MM.1S (cell line): ENCODE measurements around the gene MSI2.

ENCODE experiments used
- EZH2 ChIP-seq: fragments of 300-600 bp; sonication (generic); optimal IDR thresholded peaks from 2 replicates; pipeline ENCODE3; 2017; ENCODE audit warnings: low read depth, mild to moderate bottlenecking, antibody characterized with exemption, low read length, mixed read lengths
- TF ChIP-seq, protein P1 (sequence below): fragments of 300-600 bp; sonication (generic); IDR thresholded peaks from 2 replicates; pipeline ENCODE4 v1.5.1; 2016; ENCODE audit warnings: antibody characterized with exemption, low read length, mixed read lengths

- TF ChIP-seq, protein P1, sequence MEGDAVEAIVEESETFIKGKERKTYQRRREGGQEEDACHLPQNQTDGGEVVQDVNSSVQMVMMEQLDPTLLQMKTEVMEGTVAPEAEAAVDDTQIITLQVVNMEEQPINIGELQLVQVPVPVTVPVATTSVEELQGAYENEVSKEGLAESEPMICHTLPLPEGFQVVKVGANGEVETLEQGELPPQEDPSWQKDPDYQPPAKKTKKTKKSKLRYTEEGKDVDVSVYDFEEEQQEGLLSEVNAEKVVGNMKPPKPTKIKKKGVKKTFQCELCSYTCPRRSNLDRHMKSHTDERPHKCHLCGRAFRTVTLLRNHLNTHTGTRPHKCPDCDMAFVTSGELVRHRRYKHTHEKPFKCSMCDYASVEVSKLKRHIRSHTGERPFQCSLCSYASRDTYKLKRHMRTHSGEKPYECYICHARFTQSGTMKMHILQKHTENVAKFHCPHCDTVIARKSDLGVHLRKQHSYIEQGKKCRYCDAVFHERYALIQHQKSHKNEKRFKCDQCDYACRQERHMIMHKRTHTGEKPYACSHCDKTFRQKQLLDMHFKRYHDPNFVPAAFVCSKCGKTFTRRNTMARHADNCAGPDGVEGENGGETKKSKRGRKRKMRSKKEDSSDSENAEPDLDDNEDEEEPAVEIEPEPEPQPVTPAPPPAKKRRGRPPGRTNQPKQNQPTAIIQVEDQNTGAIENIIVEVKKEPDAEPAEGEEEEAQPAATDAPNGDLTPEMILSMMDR: no peak
- TF ChIP-seq EZH2: no peak
Measured at GRCh38 chr17:57623620-57624019, 367.3 kb downstream of the MSI2 start.
